Renal cortical epithelial cell (primary cell): Measurements from ENCODE around the gene TSHZ1. TPM values are rescaled to one million over a fixed set of nuclear protein-coding genes. Genes with fewer than 3 reads are reported as not detected.

Experiments used
- DNase-seq: peaks from one replicate; pipeline ENCODE4 v3.0.0-alpha.2; 2011; ENCODE audit warnings: low read depth
- total RNA-seq: library from RNA; depleted of rRNA; stranded (reverse); fragments of >200 nt; gene quantifications from 2 replicates; pipeline ENCODE4 v1.2.3, GENCODE V29; 2014

TSHZ1 gene
- total RNA-seq, 1 donor from 2014 or later: 8.5 TPM

GRCh38 chr18:75248426-75249174 lies 38.0 kb downstream of the TSHZ1 start:
- peak; percentile 23 for DNase-seq

- no peak for DNase-seq
Observed at GRCh38 chr18:75249175-75249518, 38.5 kb downstream of the TSHZ1 start.

GRCh38 chr18:75249672-75250470 lies 39.3 kb downstream of the TSHZ1 start:
- DNase-seq: no peak

- no peak for DNase-seq
Observed at GRCh38 chr18:75250471-75250821, 39.8 kb downstream of the TSHZ1 start.

GRCh38 chr18:75251466-75251865 lies 40.9 kb downstream of the TSHZ1 start:
- no peak for DNase-seq

- no peak for DNase-seq
Observed at GRCh38 chr18:75252136-75252535, 41.5 kb downstream of the TSHZ1 start.

- DNase-seq: no peak
Observed at GRCh38 chr18:75253043-75253442, 42.4 kb downstream of the TSHZ1 start.

GRCh38 chr18:75253784-75254183 lies 43.2 kb downstream of the TSHZ1 start:
- DNase-seq: no peak

- DNase-seq: no peak
Observed at GRCh38 chr18:75255094-75255493, 44.5 kb downstream of the TSHZ1 start.

- no peak for DNase-seq
Observed at GRCh38 chr18:75256376-75256775, 45.8 kb downstream of the TSHZ1 start.

- no peak for DNase-seq
Observed at GRCh38 chr18:75257605-75258004, 47.0 kb downstream of the TSHZ1 start.

GRCh38 chr18:75261430-75262223 lies 51.0 kb downstream of the TSHZ1 start:
- no peak for DNase-seq

- DNase-seq: no peak
Observed at GRCh38 chr18:75262511-75262910, 51.9 kb downstream of the TSHZ1 start.

- no peak for DNase-seq
Observed at GRCh38 chr18:75264195-75264594, 53.6 kb downstream of the TSHZ1 start.

- DNase-seq: no peak
Observed at GRCh38 chr18:75264926-75265597, 54.5 kb downstream of the TSHZ1 start.

GRCh38 chr18:75265872-75266271 lies 55.3 kb downstream of the TSHZ1 start:
- no peak for DNase-seq

- DNase-seq: no peak
Observed at GRCh38 chr18:75267643-75268363, 57.2 kb downstream of the TSHZ1 start.

GRCh38 chr18:75268364-75268646 lies 57.7 kb downstream of the TSHZ1 start:
- DNase-seq: no peak

GRCh38 chr18:75269124-75269680 lies 58.6 kb downstream of the TSHZ1 start:
- DNase-seq: peak; percentile 30

GRCh38 chr18:75269696-75270095 lies 59.1 kb downstream of the TSHZ1 start:
- DNase-seq: no peak

- DNase-seq: no peak
Observed at GRCh38 chr18:75271952-75272351, 61.4 kb downstream of the TSHZ1 start.
